ENCODE results near the gene SLC24A4.

GRCh38 chr14:92309968-92310530 is 12.9 kb upstream of the SLC24A4 start:
- TF ChIP-seq POLR2AphosphoS5 (IDR thresholded peaks at IDR 0.05): no peak
- no peak for TF ChIP-seq POLR2A (IDR thresholded peaks at IDR 0.05)

Measured in breast epithelium (tissue), 3 donors.